Measurements from ENCODE around the gene SCN4A.

DNA sequence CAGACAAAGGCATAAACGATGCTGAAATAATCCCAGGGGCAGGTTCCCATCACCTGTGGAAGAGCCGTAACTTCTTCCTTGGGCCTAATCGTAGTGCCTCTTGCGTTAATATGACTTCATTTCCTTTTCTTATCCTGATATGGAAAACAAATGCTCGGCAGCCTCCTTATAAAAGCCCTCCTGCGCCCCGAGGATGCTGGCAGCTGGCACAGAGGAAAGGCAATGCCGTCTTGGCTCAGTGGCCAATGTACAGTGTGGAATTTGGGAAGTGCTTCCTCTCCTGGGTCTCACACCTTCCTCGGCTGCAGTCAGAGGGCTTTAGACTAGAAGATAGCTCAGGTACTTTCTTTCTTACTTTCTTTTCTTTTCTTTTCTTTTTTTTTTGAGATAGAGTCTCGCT lies 3.4 kb downstream of the SCN4A start:
- no peak for TF ChIP-seq POLR2A (IDR thresholded peaks at IDR 0.05)
- TF ChIP-seq, protein P1, sequence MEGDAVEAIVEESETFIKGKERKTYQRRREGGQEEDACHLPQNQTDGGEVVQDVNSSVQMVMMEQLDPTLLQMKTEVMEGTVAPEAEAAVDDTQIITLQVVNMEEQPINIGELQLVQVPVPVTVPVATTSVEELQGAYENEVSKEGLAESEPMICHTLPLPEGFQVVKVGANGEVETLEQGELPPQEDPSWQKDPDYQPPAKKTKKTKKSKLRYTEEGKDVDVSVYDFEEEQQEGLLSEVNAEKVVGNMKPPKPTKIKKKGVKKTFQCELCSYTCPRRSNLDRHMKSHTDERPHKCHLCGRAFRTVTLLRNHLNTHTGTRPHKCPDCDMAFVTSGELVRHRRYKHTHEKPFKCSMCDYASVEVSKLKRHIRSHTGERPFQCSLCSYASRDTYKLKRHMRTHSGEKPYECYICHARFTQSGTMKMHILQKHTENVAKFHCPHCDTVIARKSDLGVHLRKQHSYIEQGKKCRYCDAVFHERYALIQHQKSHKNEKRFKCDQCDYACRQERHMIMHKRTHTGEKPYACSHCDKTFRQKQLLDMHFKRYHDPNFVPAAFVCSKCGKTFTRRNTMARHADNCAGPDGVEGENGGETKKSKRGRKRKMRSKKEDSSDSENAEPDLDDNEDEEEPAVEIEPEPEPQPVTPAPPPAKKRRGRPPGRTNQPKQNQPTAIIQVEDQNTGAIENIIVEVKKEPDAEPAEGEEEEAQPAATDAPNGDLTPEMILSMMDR (IDR thresholded peaks at IDR 0.05): no peak

All from Peyer's patch (tissue), 4 donors.